NCI-H1417 treated with DMSO at 0.1 percent for 48 hours (cell line): ENCODE results near the gene ARHGEF19.

Experiments used
- DNase-seq: peaks from one replicate; lab custom pipeline; 2025; lab: John Stamatoyannopoulos, UW

ARHGEF19 gene

GRCh38 chr1:16149146-16149545 lies 63.3 kb downstream of the ARHGEF19 start:
- no peak for DNase-seq

DNA sequence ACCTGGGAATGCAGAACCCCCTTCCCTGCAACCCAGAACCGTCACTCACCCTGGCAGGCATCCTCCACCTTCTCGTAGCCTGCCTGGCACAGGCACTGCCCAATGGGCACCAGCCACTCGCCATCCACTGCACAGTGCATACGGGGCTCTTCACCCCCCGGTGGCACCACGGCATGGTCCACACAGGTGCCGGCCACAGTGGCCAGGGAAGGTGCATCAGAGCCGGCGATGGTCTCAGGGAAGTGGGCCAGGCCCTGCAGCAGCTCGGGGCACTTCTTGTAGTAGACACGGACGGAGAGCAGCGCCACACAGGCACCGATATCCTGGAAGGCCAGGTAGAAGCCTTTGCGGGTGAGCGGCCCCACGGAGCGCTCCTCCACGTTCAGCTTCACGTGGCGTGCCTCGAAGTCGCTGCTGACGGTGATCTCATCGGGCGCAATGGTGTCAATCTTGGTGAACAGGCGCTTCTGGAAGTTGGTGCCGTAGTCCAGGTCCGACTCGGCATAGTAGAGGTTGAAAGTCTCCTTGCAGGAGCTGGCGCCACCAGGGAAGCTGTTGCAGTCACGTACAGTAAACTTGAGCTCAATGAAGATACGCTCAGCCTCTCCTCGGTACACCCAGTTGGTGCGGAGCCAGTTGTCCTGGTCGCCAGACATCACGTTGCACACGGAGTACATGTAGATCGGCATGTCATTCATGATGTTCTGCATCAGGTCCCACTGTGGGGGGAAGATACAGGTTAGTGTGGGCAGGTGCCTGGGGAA lies 63.9 kb downstream of the ARHGEF19 start:
- no peak for DNase-seq
